NCI-H524 treated with DMSO at 0.1 percent for 48 hours (cell line): ENCODE results near the gene RNF113B.

Experiments used
- DNase-seq: peaks from one replicate; lab custom pipeline; 2025; lab: John Stamatoyannopoulos, UW

Gene RNF113B

DNA sequence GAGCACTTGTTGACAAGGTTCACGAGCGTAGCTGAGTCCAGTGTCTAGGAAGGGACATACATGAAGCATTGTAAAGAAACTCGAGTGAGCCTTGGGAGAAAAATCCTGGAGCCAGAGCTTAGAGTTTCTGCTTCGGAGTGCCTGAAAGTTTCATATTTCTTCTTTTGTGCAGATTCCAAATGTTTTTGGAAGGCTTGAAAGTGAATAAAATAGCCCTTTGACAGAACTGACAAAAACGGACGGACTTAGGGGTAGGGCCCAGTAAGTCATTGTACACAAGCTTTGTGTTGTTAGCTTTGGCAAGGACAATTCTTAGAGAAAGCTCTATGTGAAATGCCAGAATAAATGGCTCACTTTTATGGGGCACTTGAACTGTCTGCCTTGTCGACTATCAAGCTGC is 2.8 kb downstream of the RNF113B start:
- DNase-seq = no peak

DNA sequence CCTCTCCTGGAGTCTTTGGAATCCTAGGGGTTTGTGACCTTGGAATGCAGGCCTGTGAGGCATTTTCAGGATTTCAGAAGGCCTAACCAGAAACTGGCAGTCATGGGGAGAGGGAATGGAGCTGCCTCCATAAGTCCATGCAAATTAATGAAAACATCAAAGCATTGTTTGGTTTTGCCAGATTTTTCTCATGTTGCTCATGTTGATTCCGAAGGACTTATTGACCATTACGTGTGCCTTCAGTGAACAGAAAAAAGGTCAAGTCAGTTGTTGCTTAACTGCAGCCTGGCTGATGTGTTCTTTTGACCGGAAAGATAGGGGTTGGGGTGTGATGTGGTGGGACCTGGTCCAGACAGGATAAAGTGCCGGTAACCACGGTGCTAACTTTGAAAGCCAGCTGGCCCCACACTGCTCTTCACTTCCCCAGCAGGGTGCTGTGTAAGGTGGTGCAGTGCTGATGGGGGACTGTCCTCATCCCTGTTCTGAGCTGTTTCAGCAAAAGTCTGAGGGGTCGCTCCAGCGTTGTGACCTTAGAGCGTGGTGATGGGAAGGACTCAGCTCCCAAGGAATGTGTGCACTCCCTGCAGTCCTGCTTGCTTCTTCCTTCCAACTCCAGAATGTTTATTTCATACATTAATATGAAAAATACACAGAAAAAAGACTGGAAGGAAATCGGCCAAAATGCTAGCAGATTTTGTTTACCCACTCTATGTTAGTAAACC is 3.5 kb downstream of the RNF113B start:
- DNase-seq = no peak

DNA sequence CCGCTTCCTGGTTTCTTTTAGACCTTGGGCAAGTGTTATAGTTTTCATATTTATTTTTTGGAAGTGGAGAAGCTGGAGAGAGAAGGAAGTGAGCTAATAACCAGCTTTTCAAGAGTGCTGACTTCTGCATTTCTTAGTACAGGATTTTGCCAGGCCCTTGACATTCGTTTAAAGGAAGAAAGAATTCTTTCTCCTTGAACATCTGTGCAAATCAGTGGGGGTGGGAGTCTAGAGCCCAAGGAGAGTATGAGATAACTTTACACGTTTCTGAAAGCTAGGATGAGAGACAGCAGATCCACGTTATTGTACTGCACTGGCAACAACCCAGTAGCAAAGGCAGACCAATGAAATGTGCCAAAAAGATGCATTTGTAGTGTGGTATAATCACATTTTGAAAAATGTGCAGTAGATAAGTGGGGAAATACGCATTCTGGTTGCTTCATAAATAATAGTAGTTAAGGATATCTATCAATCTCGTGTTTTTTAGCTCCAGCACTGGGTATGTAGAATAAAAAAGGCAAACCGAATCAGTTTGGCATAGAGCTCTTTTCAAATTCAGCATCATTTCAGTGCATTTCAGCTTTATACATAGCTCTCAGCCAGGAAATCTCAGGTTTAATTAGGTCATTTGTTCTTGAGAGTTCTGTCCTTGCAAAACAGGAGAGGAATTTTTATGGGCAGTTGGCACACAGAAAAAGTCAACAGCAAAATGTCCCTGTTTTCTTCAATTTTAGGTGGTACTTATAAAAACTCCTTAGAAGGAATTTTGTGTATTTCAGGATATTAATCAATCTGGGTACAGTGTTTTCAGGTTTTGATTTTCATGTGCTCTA is 4.3 kb downstream of the RNF113B start:
- DNase-seq = no peak

DNA sequence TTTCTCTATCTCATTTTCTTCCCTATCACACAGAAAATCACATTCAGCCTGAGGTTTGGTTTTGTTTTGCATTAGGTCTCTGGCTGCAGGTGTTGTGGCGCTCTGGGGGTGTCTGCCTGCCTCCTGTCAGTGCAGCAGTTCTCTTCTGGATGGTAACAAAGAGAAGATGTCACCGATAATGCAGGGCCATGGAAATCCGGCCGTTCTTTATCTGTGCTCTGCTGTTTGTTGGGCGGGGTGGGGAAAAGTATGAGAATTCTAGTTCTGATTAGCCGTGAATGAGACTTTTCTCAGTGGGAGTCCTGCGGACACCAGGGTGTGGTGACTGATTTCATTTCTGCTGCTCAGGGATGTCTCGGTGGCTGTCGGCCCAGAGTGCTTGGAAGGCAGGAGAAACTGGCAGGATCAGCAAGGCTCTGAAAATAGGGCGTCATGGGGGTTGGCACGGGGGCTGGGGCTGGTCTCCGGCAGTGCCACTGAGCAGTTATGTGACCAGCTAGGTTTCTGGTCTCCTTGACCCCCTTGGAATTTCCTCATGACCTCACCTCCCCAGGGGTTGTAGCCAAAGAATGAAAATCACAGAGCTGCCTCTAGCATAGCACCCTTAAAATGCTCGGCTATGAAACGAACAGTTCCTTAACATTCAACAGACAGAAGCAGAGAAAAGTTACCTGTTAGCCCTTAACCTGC is 5.0 kb downstream of the RNF113B start:
- no peak for DNase-seq

DNA sequence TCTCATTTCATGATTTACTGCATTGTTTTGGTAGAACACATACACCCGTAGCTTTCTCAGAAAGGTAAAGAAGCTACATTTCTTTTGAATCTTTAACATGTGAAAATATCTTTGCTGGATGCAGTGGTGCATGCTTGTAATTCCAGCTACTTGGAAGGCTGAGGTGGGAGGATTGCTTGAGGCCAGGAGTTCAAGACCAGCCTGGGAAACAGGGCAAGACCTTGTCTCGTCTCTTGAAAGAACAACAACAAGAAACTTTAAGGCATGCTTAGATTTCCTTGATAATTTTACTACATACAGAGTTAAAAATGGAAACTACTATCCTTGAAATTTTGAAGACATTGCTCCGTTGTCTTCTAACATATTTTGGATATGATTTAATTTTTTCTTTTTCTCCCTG is 7.7 kb downstream of the RNF113B start:
- no peak for DNase-seq

DNA sequence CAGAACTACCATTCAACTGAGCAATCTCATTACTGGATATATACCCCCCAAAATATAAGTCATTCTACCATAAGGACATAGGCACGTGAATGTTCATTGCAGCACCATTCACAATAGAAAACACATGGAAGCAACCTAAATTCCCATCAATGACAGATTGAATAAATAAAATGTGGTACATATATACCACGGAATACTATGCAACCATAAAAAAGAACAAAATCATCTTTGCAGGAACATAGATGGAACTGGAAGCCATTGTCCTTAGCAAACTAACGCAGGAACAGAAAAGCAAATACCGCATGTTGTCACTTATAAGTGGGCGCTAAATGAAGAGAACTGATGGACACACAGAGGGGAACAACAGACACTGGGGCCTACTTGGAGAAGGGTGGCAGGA is 14.1 kb downstream of the RNF113B start:
- no peak for DNase-seq

DNA sequence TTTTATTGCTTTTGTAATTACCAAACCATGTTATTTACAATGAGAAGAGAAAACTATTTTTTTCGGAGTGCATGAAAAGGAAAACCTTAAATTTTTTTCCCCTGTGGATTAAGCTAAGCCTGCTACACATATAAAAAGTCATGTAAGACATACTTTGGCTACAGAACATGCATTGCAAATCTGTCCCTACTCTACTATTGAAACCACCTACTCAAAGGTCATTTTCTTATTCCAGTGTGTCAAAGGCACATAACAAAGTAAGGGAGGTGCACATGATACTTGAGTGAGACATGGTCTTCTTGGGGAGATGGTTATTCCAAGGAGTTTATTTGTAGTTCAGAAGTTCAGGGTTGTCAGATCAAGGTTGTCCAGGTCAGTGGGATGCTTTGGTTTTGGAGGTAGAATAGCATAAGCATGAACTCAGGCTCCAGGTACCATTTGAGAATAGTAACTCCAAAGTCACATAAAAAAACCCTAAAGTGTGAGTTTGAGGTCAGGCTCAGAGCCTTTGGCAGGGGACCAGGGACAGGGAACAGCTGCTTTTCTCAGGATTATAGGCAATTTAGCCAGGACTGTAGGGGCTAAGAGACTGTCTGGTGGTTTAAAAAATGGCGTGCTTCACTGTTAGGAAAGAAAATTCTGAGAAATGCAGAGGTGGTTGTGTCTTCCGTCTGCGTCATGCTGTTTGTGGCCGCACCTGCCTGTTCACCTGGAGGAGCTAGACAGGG is 18.7 kb downstream of the RNF113B start:
- no peak for DNase-seq

DNA sequence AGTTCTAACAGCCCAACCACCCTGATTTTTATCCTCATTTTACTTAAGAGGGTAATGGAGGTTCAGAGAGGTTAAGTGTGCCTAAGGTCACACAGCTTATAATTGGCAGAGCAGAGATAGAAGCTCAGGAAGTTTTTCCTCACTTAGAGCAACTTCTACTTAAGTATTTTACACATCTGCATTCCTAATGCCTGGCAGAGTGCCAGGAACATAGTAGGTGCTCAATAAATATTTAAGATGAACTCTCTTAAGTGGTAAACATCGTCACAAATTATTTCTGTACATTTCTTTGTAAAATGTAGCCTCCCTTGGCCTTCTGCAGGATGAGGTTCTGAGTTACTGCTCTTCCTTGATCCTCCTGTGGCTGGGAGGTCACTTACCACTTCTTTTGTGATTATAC is 19.5 kb downstream of the RNF113B start:
- no peak for DNase-seq

DNA sequence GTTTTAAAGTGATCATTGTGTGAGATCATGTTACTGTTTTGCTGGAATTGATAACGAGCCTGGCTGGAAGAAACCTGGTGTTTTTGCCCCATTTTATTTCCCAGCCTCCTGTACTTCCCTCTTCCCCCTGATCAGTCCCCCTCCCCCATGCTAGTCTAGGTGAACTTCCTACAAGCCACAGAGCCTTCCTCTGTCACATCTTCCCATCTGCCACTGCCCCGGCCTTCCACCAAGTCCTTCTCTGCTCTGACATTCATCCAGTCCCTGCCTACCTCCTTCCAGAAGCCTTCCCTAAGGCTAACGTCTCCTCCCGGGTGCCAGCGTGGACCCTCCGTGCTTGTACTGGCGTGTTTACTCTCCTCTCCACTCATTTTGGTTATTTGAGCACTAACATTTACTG is 19.9 kb downstream of the RNF113B start:
- no peak for DNase-seq

DNA sequence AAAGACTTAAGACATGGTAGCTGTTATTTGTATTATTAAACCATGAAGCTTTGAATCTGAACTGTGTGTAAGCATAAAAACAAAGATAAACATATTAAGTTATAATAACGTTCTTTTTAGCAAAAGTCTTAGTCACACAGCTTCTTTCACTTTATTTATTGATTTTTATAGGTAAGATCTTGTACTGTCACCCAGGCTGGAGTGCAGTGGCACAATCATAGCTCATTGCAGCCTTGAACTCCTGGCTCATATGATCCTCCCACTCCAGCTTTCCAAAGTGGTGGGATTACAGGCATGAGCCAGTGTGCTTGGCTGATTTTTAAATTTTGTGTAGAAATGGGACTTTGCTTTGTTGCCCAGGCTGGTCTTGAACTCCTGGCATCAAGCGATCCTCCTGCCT is 20.8 kb downstream of the RNF113B start:
- DNase-seq = no peak

DNA sequence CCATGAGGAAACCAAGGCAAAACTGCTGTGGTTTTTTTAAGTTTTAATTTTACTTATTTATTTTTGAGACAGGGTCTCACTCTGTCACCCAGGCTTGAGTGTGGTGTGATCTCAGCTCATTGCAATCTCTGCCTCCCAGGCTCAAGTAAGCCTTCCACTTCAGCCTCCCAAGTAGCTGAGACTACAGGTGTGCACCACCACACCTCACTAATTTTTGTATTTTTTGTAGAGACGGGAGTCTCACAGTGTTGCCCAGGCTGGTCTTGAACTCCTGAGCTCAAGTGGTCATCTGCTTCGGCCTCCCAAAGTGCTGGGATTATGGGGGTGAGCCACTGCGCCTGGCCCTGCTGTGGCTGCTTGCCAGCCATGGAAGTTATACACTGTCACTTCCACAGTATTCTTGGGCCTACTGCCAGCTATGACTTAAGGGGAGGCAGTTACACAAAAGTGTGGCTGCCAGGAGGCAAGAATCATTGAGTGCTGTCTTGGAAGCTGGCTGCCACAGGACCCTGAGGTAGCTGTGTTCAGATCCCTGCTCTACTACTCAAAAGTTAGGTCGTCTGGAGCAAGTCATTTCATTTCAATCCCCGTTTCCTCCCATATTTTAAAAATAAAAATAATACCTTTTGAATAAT is 21.5 kb downstream of the RNF113B start:
- no peak for DNase-seq

DNA sequence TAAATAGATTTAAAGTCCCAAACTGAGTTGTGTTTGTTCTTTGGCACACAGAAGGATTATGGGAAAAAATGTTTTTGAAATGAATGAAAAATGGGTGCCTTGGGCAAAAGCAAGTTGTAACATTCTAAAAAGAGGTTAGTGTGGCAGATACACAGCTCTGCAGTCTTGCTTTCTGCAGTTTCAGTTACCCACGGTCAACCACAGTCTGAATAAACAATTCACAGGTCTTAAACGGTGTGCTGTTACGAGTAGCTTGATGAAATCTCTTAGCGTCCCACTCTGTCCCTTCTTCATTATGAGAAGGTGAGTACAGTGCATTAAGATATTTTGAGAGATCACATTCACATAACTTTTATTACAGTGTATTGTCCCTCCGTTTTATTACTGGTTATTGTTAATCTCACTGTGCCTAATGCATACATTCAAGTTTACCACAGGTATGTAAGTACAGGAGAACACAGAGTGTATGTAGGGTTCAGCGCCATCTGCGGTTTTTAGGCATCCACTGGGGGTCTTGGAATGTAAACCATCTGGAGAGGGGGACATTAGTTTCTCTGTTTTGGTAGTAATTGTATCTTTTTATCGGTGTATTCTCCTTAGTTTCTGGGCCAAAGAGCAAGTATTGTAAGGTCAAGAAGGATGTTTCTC is 26.1 kb downstream of the RNF113B start:
- DNase-seq = no peak

DNA sequence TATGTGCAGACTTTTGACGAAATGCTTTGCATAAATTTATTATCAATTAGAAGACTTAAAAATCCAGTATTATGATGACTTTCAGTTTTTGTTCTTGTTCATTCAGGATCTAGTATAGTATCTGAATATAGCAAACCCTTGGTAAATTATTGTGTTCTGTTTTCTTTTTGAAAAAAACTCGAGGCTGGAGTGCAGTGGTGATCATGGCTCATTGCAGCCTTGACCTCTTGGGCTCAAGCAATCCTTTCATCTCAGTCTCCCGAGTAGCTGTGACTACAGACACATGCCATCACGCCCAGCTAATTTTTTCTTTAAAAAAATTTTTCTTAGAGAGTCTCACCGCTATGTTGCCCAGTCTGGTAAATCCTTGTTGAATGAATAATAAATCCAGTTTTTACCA is 29.5 kb downstream of the RNF113B start:
- DNase-seq = no peak

DNA sequence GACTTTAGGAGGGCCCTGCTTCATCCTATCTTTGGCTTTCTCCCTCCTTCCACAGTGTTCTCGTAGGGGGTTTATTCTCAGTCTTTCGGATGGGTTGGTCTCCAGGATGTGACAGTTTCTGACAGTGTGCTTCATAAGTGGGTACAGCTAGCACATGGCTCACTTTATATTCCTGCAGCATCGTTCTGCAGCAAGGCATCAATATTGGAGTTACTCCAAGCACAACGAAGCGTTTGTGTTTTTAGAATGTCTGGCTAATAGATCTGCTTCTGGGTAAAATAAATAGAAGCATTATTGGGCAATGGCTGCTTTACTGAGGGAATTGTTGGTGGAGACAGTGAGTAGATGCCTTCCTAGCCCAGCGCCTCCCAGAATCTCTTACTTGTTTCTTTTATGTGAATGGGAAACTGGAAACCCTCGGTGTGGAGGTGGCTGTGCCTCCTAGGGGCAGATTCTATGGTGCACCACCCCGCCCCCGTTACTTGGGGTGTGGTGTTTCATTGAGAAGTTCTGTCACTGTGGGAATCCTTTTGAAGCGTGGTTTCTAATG is 32.2 kb downstream of the RNF113B start:
- DNase-seq = no peak

DNA sequence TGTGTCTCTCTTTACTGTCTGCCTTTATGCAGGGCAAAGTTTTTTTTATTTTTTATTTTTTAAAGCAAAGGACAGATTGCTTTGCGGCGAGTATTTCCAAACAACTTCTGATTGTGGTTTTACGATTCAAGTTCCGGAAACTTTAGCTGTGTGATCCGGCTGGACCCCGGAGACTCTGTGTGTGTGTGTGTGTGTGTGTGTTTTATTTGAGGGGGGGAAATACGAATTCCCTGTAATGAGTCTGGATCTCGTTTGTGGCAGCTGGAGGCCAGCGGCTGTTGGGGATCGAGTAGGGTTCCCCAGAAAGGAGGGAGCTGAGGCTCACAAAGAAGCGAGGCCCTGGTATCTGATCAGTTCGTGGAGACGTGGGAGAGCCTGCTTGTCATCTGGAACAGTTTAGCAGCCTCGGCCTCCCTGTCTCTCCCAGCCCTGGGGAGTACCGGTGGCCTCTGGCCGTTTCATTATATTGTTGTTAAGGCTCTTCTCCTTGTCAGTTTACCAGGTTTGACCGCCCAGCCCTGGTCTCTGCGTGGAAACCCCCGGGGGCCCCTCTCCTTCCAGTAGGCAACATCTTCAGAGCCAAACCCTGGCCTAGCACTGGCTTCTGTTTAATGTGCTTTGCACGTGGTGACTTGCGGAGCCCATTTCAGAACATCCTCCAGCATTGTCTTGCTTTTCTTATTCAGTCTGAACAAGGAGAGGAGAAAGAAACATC is 32.9 kb downstream of the RNF113B start:
- DNase-seq = no peak

DNA sequence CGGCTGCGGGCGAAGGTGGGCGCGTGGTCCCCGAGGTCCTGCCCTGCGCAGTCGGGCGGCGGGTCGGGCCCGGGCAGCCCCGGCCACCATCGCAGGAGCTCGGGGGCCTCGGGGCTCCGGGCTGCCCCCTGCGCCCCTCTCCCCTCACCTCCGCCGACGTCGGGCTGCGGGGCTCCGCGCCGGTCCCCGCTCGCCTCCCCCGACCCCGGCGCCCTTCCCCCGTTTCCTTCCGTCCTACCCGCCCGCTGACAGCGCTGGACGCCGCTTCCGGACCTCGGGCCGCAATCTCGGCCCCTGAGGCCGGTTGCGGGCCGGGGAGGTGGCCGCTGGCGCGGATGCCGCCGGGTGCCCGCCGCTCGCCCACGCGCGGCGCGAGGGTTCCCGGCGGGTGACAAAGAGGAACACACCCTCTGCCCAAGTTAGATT is 33.5 kb downstream of the RNF113B start:
- no peak for DNase-seq

DNA sequence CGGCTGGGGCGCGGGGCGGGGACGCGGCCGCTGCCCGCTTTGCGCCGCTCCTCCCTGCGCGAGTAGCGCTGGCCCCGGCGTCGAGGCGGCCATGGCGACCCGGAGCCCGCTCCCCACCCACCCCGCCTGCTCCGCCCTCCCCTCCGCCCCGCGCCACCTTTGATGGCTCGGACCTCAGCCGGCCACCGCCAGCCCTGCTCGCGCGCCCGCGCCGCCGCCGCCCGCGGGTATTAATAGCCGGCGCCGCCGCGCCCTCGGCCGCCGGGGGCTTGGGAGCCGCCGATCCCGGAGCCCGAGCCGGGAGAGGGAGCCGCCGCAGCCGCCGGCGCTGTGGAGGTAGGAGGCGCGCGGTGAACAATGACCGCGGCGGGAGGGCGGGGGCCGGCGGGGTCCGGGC is 33.9 kb downstream of the RNF113B start:
- no peak for DNase-seq

DNA sequence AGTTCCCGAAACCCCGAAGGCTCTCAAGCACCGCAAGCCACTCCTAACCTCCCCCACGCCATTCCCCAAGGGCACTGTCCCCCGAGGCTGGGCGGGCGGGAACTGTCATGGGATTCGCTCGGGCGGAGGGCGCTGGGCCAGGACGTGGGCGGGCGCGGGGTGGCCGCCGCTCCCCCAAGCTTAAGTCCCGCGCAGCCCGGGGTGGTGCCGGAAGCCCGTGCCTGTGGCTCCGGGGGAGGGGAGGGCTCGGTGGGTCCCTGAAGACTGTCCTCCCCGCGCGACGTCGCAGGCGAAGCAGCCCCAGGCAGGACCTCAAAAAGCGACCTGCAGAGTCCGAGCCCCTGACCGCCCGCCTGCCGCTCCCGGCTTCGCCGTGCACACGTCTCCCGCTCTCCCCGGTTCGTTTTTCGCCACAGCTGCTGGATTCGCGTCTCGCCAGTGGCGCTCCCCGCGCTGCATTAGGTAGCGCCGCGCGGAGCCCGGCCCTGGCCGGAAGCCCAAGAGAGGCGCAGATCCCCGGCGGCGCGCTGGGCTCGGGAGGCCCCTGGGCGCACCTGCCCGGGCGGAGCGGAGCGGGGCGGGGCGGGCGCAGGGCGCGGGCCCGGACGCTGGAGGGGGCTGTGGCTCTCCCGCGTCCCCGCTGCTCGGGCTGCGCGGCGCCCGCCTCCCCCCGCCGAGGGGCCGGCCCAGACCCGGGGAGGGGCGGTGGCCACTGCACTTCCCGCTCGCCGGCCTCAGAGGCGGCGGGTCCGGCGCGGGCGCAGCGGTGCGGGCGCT is 34.5 kb downstream of the RNF113B start, which contains the start of gene FARP1:
Gene FARP1, plus strand, starts transcription at position 715 of the 777 bp plus-strand sequence. CDS start 70,149 bp downstream, outside the sequence.
- DNase-seq = no peak
